Right cardiac atrium (tissue), 5 donors: ENCODE results near the gene LPO. TPM values are rescaled to one million over a fixed set of nuclear protein-coding genes. Genes with fewer than 3 reads are reported as not detected.

ENCODE experiments used
- ATAC-seq, 2 donors: fragments of 200-7000 bp; cut with Tn5 transposase; one replicate each; pipeline versions ENCODE4 v1.8.0 to v1.9.1; 2020; ENCODE audit warnings: moderate library complexity in 2 of 2, mild to moderate bottlenecking in 1 of 2
- DNase-seq, 3 donors: peaks; one replicate each; pipeline ENCODE4 v3.0.0-alpha.2; 2020
- H3K27ac ChIP-seq: one replicate; pipeline ENCODE4 v1.5.1; 2013; ENCODE audit warnings: mild to moderate bottlenecking, low read length, control low read depth, moderate library complexity
- H3K27me3 ChIP-seq: one replicate; pipeline ENCODE4 v1.6.1; 2013; ENCODE audit not compliant: control insufficient read depth, insufficient read depth
- H3K4me1 ChIP-seq: one replicate; pipeline ENCODE4 v1.6.1; 2013; ENCODE audit warnings: low read length; ENCODE audit not compliant: control insufficient read depth, insufficient read depth
- H3K4me3 ChIP-seq: one replicate; pipeline ENCODE4 v1.5.1; 2013; ENCODE audit warnings: low read length, control low read depth
- H3K9me3 ChIP-seq: one replicate; pipeline ENCODE4 v1.6.1; 2013; ENCODE audit warnings: low read length; ENCODE audit not compliant: control insufficient read depth
- WGBS: extraction: QIAGEN DNeasy Blood & Tissue Kit; methylation state at CpG from one replicate; pipeline ENCODE4 v1.1.7; 2013; 5-methylcytosine and 5-hydroxymethylcytosine counted together
- intact Hi-C, 4 donors: fragments of 100-400 bp; cut with DNase I; formaldehyde crosslinking; loops; one replicate each; pipeline versions ENCODE4 v1.11.0 to v1.14.0; 2022 to 2023
- long read RNA-seq, 4 donors: library from polyadenylated mRNA; unstranded; transcript quantifications; one replicate each; pipeline ENCODE4 v2.0.0, GENCODE V29; 2020 to 2021
- polyA plus RNA-seq: library from polyadenylated mRNA; stranded (reverse); fragments of 200-250 nt; gene quantifications from one replicate; pipeline ENCODE4 v1.2.3, GENCODE V29; 2013
- total RNA-seq, 4 donors: library from RNA; stranded (reverse); fragmentation: NEBNext Ultra II Directional; extraction: Animal tissue kit (Norgen Biotek cat#: 25700); gene quantifications; one replicate each; pipeline ENCODE4 v1.2.1, GENCODE V29; 2021
- donor health status: healthy with polysubstance abuse.
- donor health status: DM: no; HTN: yes; CAD: no.
- donor health status: DM: no; HTN: no; CAD: no.
- donor health status: DM: no; HTN: yes; CAD: no; lungs with severe emphysema.
- donor health status: DM: yes; HTN: yes; CAD: no.

Gene LPO
- total RNA-seq (not detected), polyA plus RNA-seq (0.29 TPM)
- long read RNA-seq, donor 1: 0 reads
- long read RNA-seq, donor 2: 0 reads
- long read RNA-seq, donor 3, partial matches to known transcripts: 0 of 1 reads
- long read RNA-seq, donor 3, other reads (novel, unspliced or antisense): 1 of 1 reads
- long read RNA-seq, donor 4: 0 reads

GRCh38 chr17:58238147-58238634 is at the start of gene LPO:
LPO (plus strand) TSS chr17:58238584; CDS start chr17:58242980, 4,396 bp downstream.
- Histone ChIP-seq H3K27me3 (no peaks in the 10 kb centered on the region), H3K4me1 (no peaks in the 10 kb centered on the region), H3K4me3 (no peak within 1 kb of the TSS), H3K9me3 (no peaks in the 10 kb centered on the region), H3K27ac (no peak within 1 kb of the TSS)
- 72% methylated on average over 5 of the region's 5 CpGs for WGBS
- DNase-seq (no peak), ATAC-seq (no peak)
- intact Hi-C loops: no loop called here

GRCh38 chr17:58189436-58190146 is 48.8 kb upstream of the LPO start:
- DNase-seq (peak; percentile 72 to 76 (median 76)), ATAC-seq (peak; percentile 52 to 65)
- Histone ChIP-seq H3K9me3 (no peaks in the 10 kb centered on the region), H3K27ac (no peak overlapping the region), H3K4me3 (no peak overlapping the region), H3K4me1 (no peaks in the 10 kb centered on the region), H3K27me3 (no peaks in the 10 kb centered on the region)
- intact Hi-C loops: no loop called here
- 52% methylated on average over 11 of the region's 11 CpGs for WGBS

GRCh38 chr17:58191241-58191896 is 47.0 kb upstream of the LPO start:
- H3K9me3 ChIP-seq: no peaks in the 10 kb centered on the region
- WGBS: 33% methylated on average over 14 of the region's 14 CpGs
- ATAC-seq: no peak
- intact Hi-C loops: no loop called here
- DNase-seq: no peak
- H3K4me3 ChIP-seq: no peak overlapping the region
- no peaks in the 10 kb centered on the region for H3K4me1 ChIP-seq
- H3K27ac ChIP-seq: no peak overlapping the region
- no peaks in the 10 kb centered on the region for H3K27me3 ChIP-seq

GRCh38 chr17:58192612-58193011 is 45.8 kb upstream of the LPO start, which contains the start of gene EPX:
EPX (plus strand) TSS chr17:58192726; CDS start chr17:58192847, 121 bp downstream.
- ATAC-seq: no peak
- 21% methylated on average over 6 of the region's 6 CpGs for WGBS
- no peaks in the 10 kb centered on the region for H3K4me1 ChIP-seq
- intact Hi-C loops: no loop called here
- no peak within 1 kb of the TSS for H3K27ac ChIP-seq
- no peaks in the 10 kb centered on the region for H3K9me3 ChIP-seq
- DNase-seq: no peak
- no peaks in the 10 kb centered on the region for H3K27me3 ChIP-seq
- H3K4me3 ChIP-seq: no peak within 1 kb of the TSS

- intact Hi-C loops: no loop called here
- no peaks in the 10 kb centered on the region for H3K4me1 ChIP-seq
- no peak overlapping the region for H3K4me3 ChIP-seq
- ATAC-seq (no peak), DNase-seq (no peak)
- H3K27me3 ChIP-seq: no peaks in the 10 kb centered on the region
- no peak overlapping the region for H3K27ac ChIP-seq
- H3K9me3 ChIP-seq: no peaks in the 10 kb centered on the region
- 74% methylated on average over 18 of the region's 18 CpGs for WGBS
These were observed 44.6 kb upstream of the LPO start for GRCh38 chr17:58193641-58194255.

- WGBS: 81% methylated on average over 5 of the region's 5 CpGs
- no peak overlapping the region for H3K4me3 ChIP-seq
- intact Hi-C loops: no loop called here
- no peaks in the 10 kb centered on the region for H3K4me1 ChIP-seq
- no peak overlapping the region for H3K27ac ChIP-seq
- DNase-seq (no peak), ATAC-seq (no peak)
- H3K9me3 ChIP-seq: no peaks in the 10 kb centered on the region
- H3K27me3 ChIP-seq: no peaks in the 10 kb centered on the region
These were observed 42.8 kb upstream of the LPO start for GRCh38 chr17:58195518-58196123.

- H3K9me3 ChIP-seq: no peaks in the 10 kb centered on the region
- H3K4me3 ChIP-seq: no peak overlapping the region
- no peaks in the 10 kb centered on the region for H3K27me3 ChIP-seq
- intact Hi-C loops: no loop called here
- H3K27ac ChIP-seq: no peak overlapping the region
- no peaks in the 10 kb centered on the region for H3K4me1 ChIP-seq
- 84% methylated on average over 7 of the region's 7 CpGs for WGBS
- no peak for ATAC-seq
- no peak for DNase-seq
These were observed 41.8 kb upstream of the LPO start for GRCh38 chr17:58196610-58197009.

- ATAC-seq (peak; percentile 51 to 55), DNase-seq (peak in 2 of 3 donors; percentile 68 to 73)
- H3K4me1 ChIP-seq: no peaks in the 10 kb centered on the region
- intact Hi-C loops: no loop called here
- no peak overlapping the region for H3K27ac ChIP-seq
- no peaks in the 10 kb centered on the region for H3K27me3 ChIP-seq
- H3K4me3 ChIP-seq: no peak overlapping the region
- H3K9me3 ChIP-seq: no peaks in the 10 kb centered on the region
- 40% methylated on average over 14 of the region's 14 CpGs for WGBS
These were observed 38.3 kb upstream of the LPO start for GRCh38 chr17:58200024-58200633.

GRCh38 chr17:58202859-58203258 is 35.5 kb upstream of the LPO start:
- no peak for ATAC-seq
- no peak for DNase-seq
- Histone ChIP-seq H3K27me3 (no peaks in the 10 kb centered on the region), H3K9me3 (no peaks in the 10 kb centered on the region), H3K4me1 (no peaks in the 10 kb centered on the region), H3K27ac (no peak overlapping the region), H3K4me3 (no peak overlapping the region)
- 84% methylated on average over 7 of the region's 7 CpGs for WGBS
- intact Hi-C loops: no loop called here

- 75% methylated on average over 5 of the region's 5 CpGs for WGBS
- Histone ChIP-seq H3K4me3 (no peak overlapping the region), H3K4me1 (no peaks in the 10 kb centered on the region), H3K9me3 (no peaks in the 10 kb centered on the region), H3K27me3 (no peaks in the 10 kb centered on the region), H3K27ac (no peak overlapping the region)
- DNase-seq: no peak
- no peak for ATAC-seq
- intact Hi-C loops: no loop called here
These were observed 33.6 kb upstream of the LPO start for GRCh38 chr17:58204796-58205195.
